Fibroblast of villous mesenchyme (primary cell): Measurements from ENCODE around the gene ZNF541. TPM values are rescaled to one million over a fixed set of nuclear protein-coding genes. Genes with fewer than 3 reads are reported as not detected.
"Not testable (repeated sequence)": the region's sequence is repeated elsewhere in the genome, so short reads cannot be mapped to it uniquely, and the experiment has no call there.

Experiments used
- DNase-seq: peaks from one replicate; pipeline ENCODE4 v3.0.0-alpha.2; 2010; ENCODE audit warnings: low read depth
- H3K4me3 ChIP-seq: 2 replicates; pipeline ENCODE4 v1.5.1; 2011; ENCODE audit warnings: low read depth, mild to moderate bottlenecking, low read length
- CTCF ChIP-seq: IDR thresholded peaks from 2 replicates; pipeline ENCODE4 v1.5.1; 2012; ENCODE audit warnings: low read depth, mild to moderate bottlenecking, low read length; ENCODE audit not compliant: insufficient read depth
- total RNA-seq: library from RNA; depleted of rRNA; stranded (reverse); fragments of >200 nt; gene quantifications from 2 replicates; pipeline ENCODE4 v1.2.3, GENCODE V29; 2012

ZNF541 gene
- total RNA-seq, 1 donor: under 0.01 TPM

- peak; percentile 97 for DNase-seq
- no peak for TF ChIP-seq CTCF
- H3K4me3 ChIP-seq: peak overlapping the region; percentile 59
Observed at GRCh38 chr19:47598407-47599349, 25.7 kb upstream of the ZNF541 start.

GRCh38 chr19:47595944-47596343 lies 23.0 kb upstream of the ZNF541 start:
- H3K4me3 ChIP-seq: no peak overlapping the region
- DNase-seq: no peak
- no peak for TF ChIP-seq CTCF

GRCh38 chr19:47593860-47594259 lies 20.9 kb upstream of the ZNF541 start:
- H3K4me3 ChIP-seq: no peak overlapping the region
- TF ChIP-seq CTCF: no peak
- DNase-seq: no peak

GRCh38 chr19:47589824-47590223 lies 16.9 kb upstream of the ZNF541 start:
- H3K4me3 ChIP-seq: no peak overlapping the region
- no peak for DNase-seq
- TF ChIP-seq CTCF: no peak

DNA sequence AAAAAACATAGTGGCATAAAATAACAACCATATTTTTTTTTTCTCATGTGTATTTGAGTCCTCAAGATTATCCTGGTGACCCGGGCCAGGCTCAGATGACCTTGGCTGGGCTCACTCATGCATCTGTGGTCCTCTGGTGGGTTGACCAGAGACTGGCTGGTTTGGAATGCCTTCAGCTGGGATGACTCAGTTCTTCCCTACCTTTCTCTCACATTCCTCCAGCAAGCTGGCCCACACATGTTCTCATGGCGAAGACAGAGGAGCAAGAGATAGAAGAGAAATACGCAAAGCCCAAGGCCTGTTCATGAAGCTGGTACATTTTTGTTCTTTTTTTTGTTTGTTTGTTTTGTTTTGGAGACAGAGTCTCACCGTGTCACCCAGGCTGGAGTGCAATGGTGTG lies 14.3 kb upstream of the ZNF541 start:
- DNase-seq: no peak
- TF ChIP-seq CTCF: no peak
- H3K4me3 ChIP-seq: no peak overlapping the region

DNA sequence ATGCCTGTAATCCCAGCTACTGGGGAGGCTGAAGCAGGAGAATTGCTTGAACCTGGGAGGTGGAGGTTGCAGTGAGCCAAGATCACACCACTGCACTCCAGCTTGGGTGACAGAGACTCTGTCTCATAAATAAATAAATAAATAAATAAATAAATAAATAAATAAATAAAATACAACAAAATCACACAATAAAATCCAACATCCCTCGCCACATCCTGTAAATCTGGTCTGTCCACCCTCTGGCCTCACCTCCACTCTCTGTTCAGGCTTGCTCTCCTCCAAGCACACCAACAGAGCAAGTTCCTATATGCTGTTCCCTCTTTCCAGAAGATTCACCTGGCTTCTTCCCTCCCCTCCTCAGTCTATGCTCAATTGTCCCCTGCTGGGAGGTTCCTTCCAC lies 10.2 kb upstream of the ZNF541 start:
- DNase-seq, H3K4me3 ChIP-seq: not testable (repeated sequence)

DNA sequence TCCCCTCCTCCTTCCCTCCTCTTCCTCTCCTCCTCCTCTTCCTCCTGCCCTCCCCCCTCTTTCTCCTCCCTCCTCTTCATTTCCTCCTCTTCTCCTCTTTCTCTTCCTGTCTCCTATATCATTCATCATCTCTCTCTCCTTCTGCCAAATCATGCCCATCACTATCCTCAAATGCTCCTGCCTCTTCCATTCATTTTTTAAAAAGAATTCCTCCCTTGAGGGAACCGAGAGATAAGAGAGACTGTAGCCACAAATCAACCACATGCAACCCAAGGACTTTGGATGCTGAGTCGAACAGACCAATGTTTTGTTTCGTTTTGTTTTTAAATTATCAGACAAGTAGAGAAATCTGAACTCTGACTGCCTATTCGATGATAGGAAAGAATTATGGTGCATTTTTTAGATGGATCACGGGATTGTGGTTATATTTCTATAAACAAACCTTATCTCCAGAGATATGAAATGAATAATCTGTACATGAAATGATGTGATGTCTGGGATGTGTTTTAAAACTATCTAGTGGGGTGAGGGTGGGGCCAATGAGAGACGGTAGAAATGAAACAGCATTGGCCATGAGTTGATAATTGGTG lies 9.5 kb upstream of the ZNF541 start:
- peak; percentile 94 for DNase-seq
- no peak for TF ChIP-seq CTCF
- H3K4me3 ChIP-seq: peak overlapping the region; percentile 9
